HG03064 (cell line): ENCODE results near the gene PROB1.

Experiments used
- ATAC-seq: cut with Tn5 transposase; IDR thresholded peaks from one replicate; pipeline ENCODE4 v1.9.1; 2021; ENCODE audit warnings: low read depth; ENCODE audit not compliant: unreplicated experiment

The PROB1 gene

GRCh38 chr5:139342423-139342723, 52.5 kb downstream of the PROB1 start:
- ATAC-seq, result peak; percentile 35

DNA sequence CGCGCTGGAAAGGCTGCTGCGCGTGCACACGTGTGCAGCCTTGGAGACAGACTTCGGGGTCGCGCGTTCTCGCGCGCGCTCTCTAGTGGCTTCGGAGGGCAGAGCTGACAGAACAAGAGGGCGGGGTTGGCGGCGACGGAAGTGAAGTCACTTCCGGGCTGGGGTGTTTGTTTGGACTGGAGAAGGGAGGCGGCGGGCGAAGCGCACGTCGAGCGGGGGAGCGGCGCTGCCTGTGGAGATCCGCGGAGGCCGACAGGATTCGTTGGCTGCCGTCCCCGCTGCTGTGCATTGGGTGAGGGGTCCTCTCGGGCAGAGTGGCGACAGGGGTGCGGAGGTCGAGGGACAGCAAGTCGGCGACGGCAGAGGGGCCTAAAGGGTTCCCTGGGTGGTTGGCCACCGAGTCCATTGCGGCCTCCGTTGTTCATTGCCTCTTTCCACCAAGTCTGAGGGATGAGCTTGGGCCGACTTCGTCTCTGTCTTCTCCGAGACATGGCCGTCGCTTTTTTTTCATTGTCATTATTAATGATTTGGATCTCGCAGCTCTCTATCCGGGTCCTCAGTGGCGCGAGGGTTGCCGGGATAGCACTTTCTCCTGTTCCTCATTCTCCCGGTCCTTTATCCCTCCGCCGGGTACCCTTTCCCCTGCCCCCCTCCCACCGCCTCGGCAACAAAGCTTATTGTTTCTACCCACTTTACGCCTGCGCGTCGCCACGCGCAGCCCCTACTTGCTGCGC, 53.0 kb downstream of the PROB1 start, which contains the start of gene PAIP2:
Gene PAIP2 (plus strand): TSS at position 166 of the 734 bp plus-strand sequence. CDS start 21,931 bp downstream, outside the sequence.
- peak; percentile 89 for ATAC-seq

- no peak for ATAC-seq
Observed at GRCh38 chr5:139341187-139341688, 53.7 kb downstream of the PROB1 start.
